Endodermal cell (in vitro differentiated cells): ENCODE data around the gene VKORC1L1. TPM values are rescaled to one million over a fixed set of nuclear protein-coding genes. Genes with fewer than 3 reads are reported as not detected.

ENCODE experiments used
- DNase-seq: peaks from one replicate; pipeline ENCODE4 v3.0.0-alpha.2; 2017
- H3K27ac ChIP-seq: 2 replicates; pipeline ENCODE4 v1.5.1; 2013; ENCODE audit warnings: mild to moderate bottlenecking, low read depth, low read length, moderate library complexity
- H3K27me3 ChIP-seq: 2 replicates; pipeline ENCODE4 v1.6.1; 2013; ENCODE audit warnings: mild to moderate bottlenecking, low read length, moderate library complexity; ENCODE audit not compliant: insufficient read depth, control insufficient read depth, poor library complexity, severe bottlenecking
- H3K36me3 ChIP-seq: 2 replicates; pipeline ENCODE4 v1.7.0; 2013; ENCODE audit warnings: mild to moderate bottlenecking, low read length, moderate library complexity; ENCODE audit not compliant: control insufficient read depth, insufficient read depth
- H3K4me1 ChIP-seq: one replicate; pipeline ENCODE4 v1.7.0; 2013; ENCODE audit warnings: low read length; ENCODE audit not compliant: control insufficient read depth, insufficient read depth
- H3K4me3 ChIP-seq: 2 replicates; pipeline ENCODE4 v1.5.1; 2013; ENCODE audit warnings: mild to moderate bottlenecking, low read length, moderate library complexity
- H3K9ac ChIP-seq: 2 replicates; pipeline ENCODE4 v1.6.1; 2013; ENCODE audit warnings: mild to moderate bottlenecking, low read length, moderate library complexity; ENCODE audit not compliant: poor library complexity, severe bottlenecking; ENCODE audit errors: extremely low read depth
- H3K9me3 ChIP-seq: 2 replicates; pipeline ENCODE4 v1.6.1; 2013; ENCODE audit warnings: mild to moderate bottlenecking, low read length, moderate library complexity; ENCODE audit not compliant: control insufficient read depth
- H3K27ac Mint-ChIP-seq: 2 replicates; pipeline ENCODE4 v1.8.0; 2020; ENCODE audit warnings: mixed read lengths
- H3K27me3 Mint-ChIP-seq: 2 replicates; pipeline ENCODE4 v1.8.0; 2021; ENCODE audit warnings: mild to moderate bottlenecking, mixed read lengths; ENCODE audit not compliant: insufficient read depth
- H3K36me3 Mint-ChIP-seq: 2 replicates; pipeline ENCODE4 v1.8.0; 2020; ENCODE audit warnings: low read depth, mixed read lengths
- H3K4me1 Mint-ChIP-seq: 2 replicates; pipeline ENCODE4 v1.8.0; 2020; ENCODE audit warnings: mixed read lengths
- H3K4me3 Mint-ChIP-seq: 2 replicates; pipeline ENCODE4 v1.8.0; 2020; ENCODE audit warnings: mild to moderate bottlenecking, moderate library complexity, mixed read lengths
- H3K9me3 Mint-ChIP-seq: 2 replicates; pipeline ENCODE4 v1.8.0; 2020; ENCODE audit warnings: mild to moderate bottlenecking, mixed read lengths
- WGBS, 2 experiments: methylation state at CpG; one replicate each; pipeline versions ENCODE4 v1.1.5 to v1.1.7; 2013; ENCODE audit warnings: missing lambda C conversion rate in 2 of 2, mixed read lengths in 1 of 2; ENCODE audit not compliant: insufficient coverage in 1 of 2, insufficient read length in 1 of 2; 5-methylcytosine and 5-hydroxymethylcytosine counted together
- total RNA-seq, 2 donors: library from RNA; stranded (reverse); fragmentation: NEBNext Ultra II Directional in 1 of 2; extraction: Animal tissue kit (Norgen Biotek cat#: 25700) in 1 of 2; gene quantifications; 2 replicates in 1 of 2; 3 replicates in 1 of 2; pipeline ENCODE4 v1.2.1, GENCODE V29; 2021
- TF ChIP-seq, protein P1 (sequence below): fragments of 200-600 bp; sonication (generic); conservative IDR thresholded peaks from 2 replicates; pipeline ENCODE4 v1.5.0; 2021; ENCODE audit warnings: antibody characterized with exemption, mild to moderate bottlenecking

VKORC1L1 gene
- total RNA-seq, 2 donors from 2014 or later = 20.7 to 24.7 TPM

DNA sequence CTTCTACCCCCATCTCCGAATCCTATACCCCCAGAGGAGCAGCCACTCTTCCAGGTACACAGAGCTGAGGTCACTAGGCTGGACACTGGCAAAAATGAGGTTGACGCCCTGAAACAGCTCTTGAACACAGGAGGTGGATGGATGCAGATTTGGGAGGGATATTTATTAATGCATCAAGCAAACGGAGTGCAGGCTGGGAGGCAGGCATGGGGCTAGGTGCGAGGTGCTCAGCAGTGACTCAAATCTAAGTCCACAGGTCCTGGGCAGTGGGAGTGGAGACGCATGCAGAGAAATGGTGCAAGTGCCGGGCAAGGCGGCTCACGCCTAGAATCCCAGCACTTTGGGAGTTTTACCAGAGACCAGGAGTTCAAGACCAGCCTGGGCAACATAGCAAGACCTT, 98.1 kb downstream of the VKORC1L1 start:
- H3K9me3 Mint-ChIP-seq = no peaks in the 10 kb centered on the region
- Histone ChIP-seq H3K27me3 (no peaks in the 10 kb centered on the region), H3K4me3 (no peak overlapping the region), H3K27ac (no peak overlapping the region), H3K36me3 (peaks cover 72% of the 10 kb centered on the region), H3K9me3 (no peaks in the 10 kb centered on the region), H3K4me1 (no peaks in the 10 kb centered on the region), H3K9ac (no peak overlapping the region)
- H3K4me1 Mint-ChIP-seq = no peaks in the 10 kb centered on the region
- DNase-seq = no peak
- H3K36me3 Mint-ChIP-seq = peaks cover 80% of the 10 kb centered on the region
- no peak overlapping the region for H3K4me3 Mint-ChIP-seq
- WGBS, 2 experiments = 96 to 100% methylated on average over 7 to 8 of the region's 8 CpGs
- no peaks in the 10 kb centered on the region for H3K27me3 Mint-ChIP-seq
- TF ChIP-seq, protein P1, sequence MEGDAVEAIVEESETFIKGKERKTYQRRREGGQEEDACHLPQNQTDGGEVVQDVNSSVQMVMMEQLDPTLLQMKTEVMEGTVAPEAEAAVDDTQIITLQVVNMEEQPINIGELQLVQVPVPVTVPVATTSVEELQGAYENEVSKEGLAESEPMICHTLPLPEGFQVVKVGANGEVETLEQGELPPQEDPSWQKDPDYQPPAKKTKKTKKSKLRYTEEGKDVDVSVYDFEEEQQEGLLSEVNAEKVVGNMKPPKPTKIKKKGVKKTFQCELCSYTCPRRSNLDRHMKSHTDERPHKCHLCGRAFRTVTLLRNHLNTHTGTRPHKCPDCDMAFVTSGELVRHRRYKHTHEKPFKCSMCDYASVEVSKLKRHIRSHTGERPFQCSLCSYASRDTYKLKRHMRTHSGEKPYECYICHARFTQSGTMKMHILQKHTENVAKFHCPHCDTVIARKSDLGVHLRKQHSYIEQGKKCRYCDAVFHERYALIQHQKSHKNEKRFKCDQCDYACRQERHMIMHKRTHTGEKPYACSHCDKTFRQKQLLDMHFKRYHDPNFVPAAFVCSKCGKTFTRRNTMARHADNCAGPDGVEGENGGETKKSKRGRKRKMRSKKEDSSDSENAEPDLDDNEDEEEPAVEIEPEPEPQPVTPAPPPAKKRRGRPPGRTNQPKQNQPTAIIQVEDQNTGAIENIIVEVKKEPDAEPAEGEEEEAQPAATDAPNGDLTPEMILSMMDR = no peak
- H3K27ac Mint-ChIP-seq = no peak overlapping the region

GRCh38 chr7:65972976-65973375, 100.1 kb downstream of the VKORC1L1 start:
- Histone ChIP-seq H3K4me3 (no peak overlapping the region), H3K9me3 (no peaks in the 10 kb centered on the region), H3K36me3 (peaks cover 57% of the 10 kb centered on the region), H3K9ac (no peak overlapping the region), H3K27me3 (no peaks in the 10 kb centered on the region), H3K27ac (no peak overlapping the region), H3K4me1 (no peaks in the 10 kb centered on the region)
- H3K4me3 Mint-ChIP-seq = no peak overlapping the region
- H3K27ac Mint-ChIP-seq = no peak overlapping the region
- no peaks in the 10 kb centered on the region for H3K4me1 Mint-ChIP-seq
- no peaks in the 10 kb centered on the region for H3K27me3 Mint-ChIP-seq
- peaks cover 68% of the 10 kb centered on the region for H3K36me3 Mint-ChIP-seq
- TF ChIP-seq, protein P1 = no peak
- WGBS, 2 experiments = 95 to 97% methylated on average over 12 to 13 of the region's 13 CpGs
- no peaks in the 10 kb centered on the region for H3K9me3 Mint-ChIP-seq
- no peak for DNase-seq

GRCh38 chr7:65974191-65974801, 101.4 kb downstream of the VKORC1L1 start:
- peaks cover 65% of the 10 kb centered on the region for H3K36me3 Mint-ChIP-seq
- H3K27ac Mint-ChIP-seq = no peak overlapping the region
- H3K36me3 ChIP-seq = peaks cover 48% of the 10 kb centered on the region
- TF ChIP-seq, protein P1 = no peak
- no peak for DNase-seq
- no peaks in the 10 kb centered on the region for H3K9me3 Mint-ChIP-seq
- H3K27me3 Mint-ChIP-seq = no peaks in the 10 kb centered on the region
- 97 to 99% methylated on average over 17 to 29 of the region's 29 CpGs for WGBS, 2 experiments
- H3K4me3 ChIP-seq = no peak overlapping the region
- H3K4me3 Mint-ChIP-seq = no peak overlapping the region
- no peaks in the 10 kb centered on the region for H3K4me1 ChIP-seq
- no peaks in the 10 kb centered on the region for H3K9me3 ChIP-seq
- no peaks in the 10 kb centered on the region for H3K4me1 Mint-ChIP-seq
- no peaks in the 10 kb centered on the region for H3K27me3 ChIP-seq
- H3K27ac ChIP-seq = no peak overlapping the region
- no peak overlapping the region for H3K9ac ChIP-seq
